NCI-H510A (cell line): ENCODE data around the gene TMEM178A.

Experiments used
- DNase-seq: peaks from one replicate; lab custom pipeline; 2025; lab: John Stamatoyannopoulos, UW

TMEM178A gene

GRCh38 chr2:39679805-39680204 is 14.1 kb downstream of the TMEM178A start:
- DNase-seq, result no peak

GRCh38 chr2:39682066-39682692 is 16.5 kb downstream of the TMEM178A start:
- no peak for DNase-seq

DNA sequence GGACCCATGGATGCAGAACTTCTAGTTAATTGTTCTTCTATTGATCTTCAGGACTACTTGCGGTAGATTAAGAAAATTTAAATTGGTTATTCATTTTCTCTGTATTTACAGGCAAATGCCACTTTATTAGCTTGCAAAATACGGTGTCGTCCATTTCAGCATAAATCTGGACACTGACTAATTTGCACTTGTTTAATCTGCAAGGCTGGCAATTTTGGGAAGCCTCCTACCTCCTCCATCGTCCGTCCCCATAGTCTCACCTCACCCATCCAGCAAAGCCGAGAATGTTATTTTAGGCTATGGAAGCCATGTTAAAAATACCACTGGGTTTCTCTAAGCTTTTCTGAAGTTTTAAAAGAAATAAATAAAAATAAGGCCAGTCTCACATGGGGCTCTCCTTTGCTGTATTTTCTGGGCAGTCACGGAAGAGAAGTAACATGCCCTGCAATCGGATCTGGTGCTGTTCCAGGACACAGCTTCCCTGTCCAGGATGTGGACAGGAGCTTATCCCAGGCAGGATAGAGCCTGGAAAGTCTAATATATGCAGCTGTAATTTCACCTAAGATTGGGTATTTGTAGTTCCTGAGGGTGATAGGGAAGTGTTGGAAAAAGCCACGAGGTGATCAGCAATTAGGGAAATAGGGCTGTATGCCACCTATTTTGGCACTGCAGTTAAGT is 17.4 kb downstream of the TMEM178A start:
- no peak for DNase-seq

GRCh38 chr2:39684464-39684863 is 18.7 kb downstream of the TMEM178A start:
- no peak for DNase-seq

GRCh38 chr2:39685126-39685525 is 19.4 kb downstream of the TMEM178A start:
- no peak for DNase-seq

GRCh38 chr2:39686456-39686855 is 20.7 kb downstream of the TMEM178A start:
- DNase-seq, result no peak

DNA sequence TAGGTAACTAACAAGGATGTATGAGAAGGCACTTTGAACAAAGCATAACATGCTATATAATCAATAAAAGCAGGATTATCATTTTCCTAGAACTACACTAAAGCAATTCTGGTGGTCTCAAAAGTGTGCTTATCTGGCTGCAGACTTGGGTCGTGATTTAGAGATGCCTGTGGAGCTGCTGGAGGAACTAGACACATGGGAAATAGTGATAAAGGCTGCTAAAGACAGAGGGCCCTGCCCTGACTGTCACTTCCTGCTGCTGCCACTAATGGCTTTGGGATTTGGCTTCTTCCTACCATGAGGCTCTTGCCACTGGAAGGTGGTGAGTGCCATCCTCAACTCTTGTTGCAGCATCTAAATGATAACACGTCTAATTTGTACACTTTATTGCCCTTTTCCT is 22.5 kb downstream of the TMEM178A start:
- DNase-seq, result no peak

- DNase-seq, result no peak
These were observed 23.6 kb downstream of the TMEM178A start for GRCh38 chr2:39689272-39689841.

DNA sequence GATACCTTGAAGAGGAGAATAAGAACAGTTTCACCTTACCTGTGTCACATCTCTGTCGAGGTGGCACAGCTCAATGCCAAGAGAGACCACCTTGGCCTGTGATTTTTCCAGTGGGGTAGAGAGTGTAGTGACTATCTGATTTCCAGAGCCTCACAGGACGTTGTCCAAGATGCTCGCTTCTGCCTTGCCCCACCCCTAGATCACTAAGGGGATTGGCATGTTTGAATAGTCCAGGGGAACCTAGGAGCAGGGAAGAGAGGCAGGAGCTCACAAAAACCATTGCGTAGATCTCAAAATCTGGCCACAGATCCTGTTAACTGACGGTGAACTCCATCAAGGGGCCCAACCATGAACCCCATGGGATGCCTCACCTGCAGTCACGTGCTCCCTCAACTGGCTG is 24.2 kb downstream of the TMEM178A start:
- no peak for DNase-seq

DNA sequence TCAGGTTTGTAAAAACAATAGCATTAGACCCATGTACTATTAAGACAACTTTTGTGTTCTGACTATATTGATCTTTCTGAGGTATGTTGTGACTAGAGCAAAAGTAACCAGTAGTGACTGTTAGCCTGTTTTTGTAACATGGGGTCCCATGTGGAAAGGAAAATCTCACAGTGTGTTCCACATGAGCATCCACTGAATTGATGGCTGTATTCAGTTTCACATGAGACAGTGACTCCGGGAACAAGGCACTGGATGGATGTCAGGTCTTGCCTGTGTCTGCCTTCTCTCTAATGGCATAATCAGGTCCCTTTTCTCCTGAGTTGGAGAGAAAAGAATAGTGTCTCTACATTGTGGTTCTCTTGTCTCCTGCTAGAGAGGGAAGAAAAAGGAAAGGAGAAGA is 27.5 kb downstream of the TMEM178A start:
- no peak for DNase-seq

DNA sequence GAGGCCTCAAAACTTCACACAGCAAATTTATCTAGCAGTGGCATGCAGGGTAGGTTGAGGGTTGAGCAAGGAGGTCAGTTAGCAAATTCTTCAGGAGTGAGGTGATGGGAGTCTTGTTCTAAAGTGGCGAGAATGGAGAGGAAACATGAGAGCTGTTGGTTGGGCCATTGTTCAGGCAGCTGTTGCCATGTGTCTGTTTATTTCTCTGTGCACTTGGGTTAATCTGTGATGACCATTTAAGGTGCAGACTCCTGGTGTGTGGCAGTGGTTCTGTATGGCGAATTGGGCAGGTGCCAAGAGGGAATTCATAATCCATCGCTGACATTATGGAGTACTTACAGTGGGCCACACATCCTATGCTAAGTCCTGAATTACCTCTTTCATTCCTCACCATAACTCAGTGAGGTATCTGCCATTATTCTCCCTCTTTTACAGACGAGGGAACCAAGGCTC is 30.4 kb downstream of the TMEM178A start:
- DNase-seq, result peak; percentile 79

GRCh38 chr2:39696838-39697237 is 31.1 kb downstream of the TMEM178A start:
- no peak for DNase-seq

DNA sequence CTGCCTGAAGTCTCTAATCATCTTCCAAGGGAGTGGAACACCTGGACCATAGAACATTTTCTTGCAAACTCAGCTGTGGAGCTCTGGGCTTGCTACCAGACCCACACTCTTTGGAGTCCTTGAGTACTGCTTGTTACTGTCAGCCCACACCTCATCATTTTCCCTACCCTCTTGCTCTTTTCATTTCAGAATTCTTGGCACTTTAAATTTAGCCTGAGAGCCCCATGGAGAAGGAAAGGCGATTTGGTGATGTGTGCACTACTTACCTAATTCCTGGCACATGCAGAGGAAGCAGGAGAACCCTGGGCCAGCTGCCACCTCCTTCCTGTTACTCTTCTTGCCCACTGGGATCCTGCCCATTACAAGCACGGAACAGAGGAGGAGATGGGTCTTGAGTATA is 31.7 kb downstream of the TMEM178A start:
- no peak for DNase-seq

- no peak for DNase-seq
These were observed 35.4 kb downstream of the TMEM178A start for GRCh38 chr2:39701137-39701536.

DNA sequence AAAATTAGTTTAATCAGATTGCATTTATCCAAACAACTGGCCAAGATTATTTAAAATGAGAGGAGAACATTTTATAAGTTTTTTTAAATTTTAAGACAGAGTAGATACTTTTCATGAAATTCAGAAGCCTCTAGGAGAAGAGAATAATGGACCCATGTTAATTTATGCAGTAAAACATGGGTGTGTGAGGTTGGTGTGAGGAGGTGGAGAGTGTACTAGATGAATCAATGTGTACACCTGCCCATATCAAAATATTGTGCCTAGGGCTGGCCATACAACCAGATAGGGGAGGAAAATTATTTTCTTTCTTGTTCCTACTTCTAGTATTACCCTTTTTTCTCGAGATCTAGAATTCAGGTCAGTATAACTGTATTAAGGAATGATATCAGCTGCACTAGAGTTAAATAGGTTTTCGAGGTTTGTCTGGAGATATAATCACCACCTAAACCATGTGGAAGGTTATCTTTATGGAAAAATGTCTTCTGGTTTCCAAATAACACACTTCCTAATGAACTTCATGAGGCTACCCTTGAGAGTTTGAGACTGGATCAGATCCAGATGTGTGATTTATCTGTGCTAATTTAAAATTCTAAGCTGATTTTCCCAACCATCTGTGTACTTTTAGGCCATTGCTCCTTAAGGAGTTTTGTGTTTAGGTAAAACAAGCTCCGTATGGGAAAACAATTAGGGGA is 37.6 kb downstream of the TMEM178A start:
- DNase-seq, result no peak

DNA sequence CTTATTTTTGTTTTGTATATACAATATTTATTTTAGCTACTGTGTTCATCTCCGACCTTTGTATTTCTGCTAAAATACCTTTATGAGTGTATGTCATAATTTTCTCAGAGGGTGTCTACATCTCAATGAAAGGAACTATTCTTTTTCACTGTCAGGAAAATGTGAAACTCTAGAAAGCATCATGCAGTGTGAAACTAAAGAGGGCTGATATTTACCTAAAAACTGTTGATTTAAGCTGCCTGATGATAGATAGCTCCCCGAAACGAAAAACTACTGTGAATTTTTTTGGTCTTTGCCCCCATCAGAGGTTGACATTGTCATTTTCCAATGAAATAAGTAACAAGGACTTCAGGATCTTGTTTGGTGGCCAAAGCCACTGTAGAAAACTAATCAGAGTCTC is 38.8 kb downstream of the TMEM178A start:
- DNase-seq, result no peak

- DNase-seq, result no peak
These were observed 39.9 kb downstream of the TMEM178A start for GRCh38 chr2:39705638-39706037.

GRCh38 chr2:39706312-39706711 is 40.6 kb downstream of the TMEM178A start:
- no peak for DNase-seq

DNA sequence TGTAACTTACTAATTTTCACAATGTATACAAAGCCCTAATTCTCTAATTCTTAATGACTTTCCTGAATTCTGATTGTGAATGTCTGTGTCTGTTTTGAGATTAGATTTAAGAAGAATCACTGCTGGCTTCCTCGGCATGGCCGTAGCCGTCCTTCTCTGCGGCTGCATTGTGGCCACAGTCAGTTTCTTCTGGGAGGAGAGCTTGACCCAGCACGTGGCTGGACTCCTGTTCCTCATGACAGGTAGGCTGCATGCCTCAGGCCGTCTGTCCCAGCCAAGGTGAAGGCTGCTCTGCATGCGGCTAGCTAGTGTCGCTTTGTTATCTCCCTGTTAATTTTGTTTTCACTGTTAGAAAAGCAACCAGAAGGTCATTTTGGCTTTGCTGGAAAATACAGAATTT is 41.2 kb downstream of the TMEM178A start:
- DNase-seq, result no peak

DNA sequence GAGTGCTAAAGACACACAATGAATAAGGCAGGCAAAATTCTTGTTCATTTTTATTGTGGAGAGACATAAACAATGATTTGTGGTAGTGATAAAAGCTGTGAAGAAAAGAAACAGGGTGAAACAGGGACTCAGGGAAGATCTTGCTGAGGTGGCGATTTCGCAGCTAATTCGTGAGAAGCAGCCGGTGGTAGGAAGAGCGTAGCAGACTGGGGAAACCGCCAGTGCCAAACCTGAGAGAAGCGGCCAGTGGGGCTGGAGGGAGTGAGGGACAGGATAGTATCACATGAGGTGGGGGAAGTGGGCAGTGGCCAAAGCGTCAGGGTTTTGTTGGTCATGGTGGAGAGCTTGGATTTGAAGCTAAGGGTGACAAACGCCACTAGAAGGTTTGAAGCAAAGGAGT is 42.3 kb downstream of the TMEM178A start:
- DNase-seq, result no peak

- DNase-seq, result no peak
These were observed 45.1 kb downstream of the TMEM178A start for GRCh38 chr2:39710807-39711206.

GRCh38 chr2:39712953-39713352 is 47.2 kb downstream of the TMEM178A start:
- no peak for DNase-seq

GRCh38 chr2:39715095-39715494 is 49.4 kb downstream of the TMEM178A start:
- DNase-seq, result no peak
